Activated T-cell treated with anti-CD3 and anti-CD28 coated beads for 4 hours (primary cell): ENCODE results near the gene SNRPE.

Experiments used
- DNase-seq: peaks from one replicate; pipeline ENCODE4 v3.0.0-alpha.2; 2020

SNRPE gene

GRCh38 chr1:203888807-203889251, 27.4 kb downstream of the SNRPE start:
- DNase-seq = no peak

DNA sequence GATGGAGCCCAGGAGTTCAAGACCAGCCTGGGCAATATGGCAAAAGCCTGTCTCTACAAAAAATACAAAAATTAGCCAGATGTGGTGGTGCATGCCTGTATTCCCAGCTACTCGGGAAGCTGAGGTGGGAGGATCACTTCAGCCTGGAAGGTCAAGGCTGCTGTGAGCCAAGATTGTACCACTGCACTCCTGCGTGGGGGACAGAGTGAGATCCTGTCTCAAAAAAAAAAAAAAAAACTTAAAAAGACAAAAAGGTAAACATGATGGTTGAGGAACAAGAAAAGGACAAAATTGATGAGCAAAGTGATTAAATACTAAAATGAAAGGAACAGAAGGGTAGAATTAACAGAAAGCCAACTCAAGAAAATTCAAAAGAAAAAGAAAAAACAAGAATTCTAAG, 30.6 kb downstream of the SNRPE start:
- no peak for DNase-seq

- DNase-seq = no peak
These were observed 37.3 kb downstream of the SNRPE start for GRCh38 chr1:203898458-203899352.

DNA sequence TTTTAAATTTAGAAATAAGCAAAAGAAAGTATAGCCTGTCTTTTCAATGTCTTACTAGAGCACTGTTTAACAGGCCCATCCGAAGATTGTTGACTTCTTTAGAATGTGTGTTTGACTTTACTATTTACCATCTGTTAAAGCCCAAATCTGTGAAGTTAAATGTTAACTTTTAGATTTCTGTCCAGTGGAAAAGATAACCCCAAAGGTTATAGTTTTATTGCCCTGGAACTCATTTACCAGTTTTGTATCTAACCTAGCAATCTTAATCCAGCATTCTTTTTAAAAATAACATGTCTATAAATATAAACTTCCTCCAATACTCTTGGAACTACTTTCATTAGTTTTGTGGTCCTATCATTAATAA, 37.9 kb downstream of the SNRPE start:
- DNase-seq = no peak

DNA sequence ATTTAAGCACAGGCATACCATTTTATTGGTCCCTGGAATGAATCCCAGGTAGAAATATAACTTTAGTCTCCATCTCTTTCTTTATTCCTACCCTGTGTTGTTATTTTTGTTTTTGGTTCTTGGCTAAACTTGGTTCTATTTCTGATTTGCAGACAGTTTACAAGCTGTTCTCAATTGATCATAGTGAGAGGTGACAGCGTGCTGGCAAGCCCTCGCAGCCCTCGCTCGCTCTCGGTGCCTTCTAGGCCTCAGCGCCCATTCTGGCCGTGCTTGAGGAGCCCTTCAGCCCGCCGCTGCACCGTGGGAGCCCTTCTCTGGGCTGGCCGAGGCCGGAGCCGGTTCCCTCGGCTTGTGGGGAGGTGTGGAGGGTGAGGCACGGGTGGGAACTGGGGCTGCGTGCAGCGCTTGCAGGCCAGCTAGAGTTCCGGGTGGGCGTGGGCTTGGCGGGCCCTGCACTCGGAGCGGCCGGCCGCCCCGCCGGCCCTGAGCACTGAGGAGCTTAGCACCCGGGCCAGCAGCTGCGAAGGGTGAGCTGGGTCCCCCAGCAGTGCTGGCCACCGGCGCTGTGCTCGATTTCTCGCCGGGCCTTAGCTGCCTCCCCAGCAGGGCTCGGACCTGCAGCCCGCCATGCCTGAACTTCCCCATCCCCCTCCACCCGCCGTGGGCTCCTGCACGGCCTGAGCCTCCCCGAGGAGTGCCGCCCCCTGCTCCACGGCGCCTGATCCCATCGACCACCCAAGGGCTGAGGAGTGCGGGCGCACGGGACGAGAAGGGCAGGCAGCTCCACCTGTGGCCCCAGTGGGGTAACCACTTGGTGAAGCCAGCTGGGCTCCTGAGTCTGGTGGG, 38.7 kb downstream of the SNRPE start:
- no peak for DNase-seq

GRCh38 chr1:203901581-203901980, 40.2 kb downstream of the SNRPE start:
- DNase-seq = no peak

GRCh38 chr1:203905275-203905674, 43.9 kb downstream of the SNRPE start:
- DNase-seq = no peak

DNA sequence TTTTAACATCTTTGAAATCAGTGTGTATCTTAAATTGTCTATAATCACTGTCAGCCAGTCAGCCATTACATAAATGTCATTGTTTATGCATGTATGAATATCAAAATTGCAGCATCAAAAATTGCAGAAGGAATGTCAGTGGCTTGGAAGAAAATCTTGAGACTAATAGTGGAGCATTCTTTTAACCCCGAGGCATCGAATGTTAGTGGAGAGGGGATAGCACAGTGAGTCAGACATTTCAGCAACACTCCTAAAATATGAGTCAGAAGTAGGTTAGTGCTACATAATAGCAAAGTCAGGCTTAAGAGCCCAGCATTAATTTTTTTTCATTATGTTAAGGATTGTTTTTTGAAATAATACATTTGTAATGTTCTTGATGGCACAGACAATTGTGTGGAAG, 45.5 kb downstream of the SNRPE start:
- DNase-seq = no peak

DNA sequence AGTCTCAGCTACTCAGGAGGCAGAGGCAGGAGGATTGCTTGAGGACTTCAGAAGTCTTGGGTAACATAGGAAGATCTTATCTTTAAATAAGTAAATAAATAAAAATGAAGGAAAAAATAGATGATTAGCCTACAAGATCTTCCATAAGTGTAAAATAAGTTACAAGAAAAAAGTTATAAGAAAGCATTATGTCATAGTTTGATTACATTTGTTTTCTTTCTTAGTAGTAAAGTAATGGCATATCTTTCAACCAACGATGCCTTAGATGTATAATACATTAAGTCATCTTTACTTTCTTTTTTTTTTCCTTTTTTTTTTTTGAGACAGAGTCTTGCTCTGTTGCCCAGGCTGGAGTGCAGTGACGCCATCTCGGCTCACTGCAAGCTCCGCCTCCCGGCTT, 46.5 kb downstream of the SNRPE start:
- DNase-seq = no peak

- DNase-seq = no peak
These were observed 50.4 kb downstream of the SNRPE start for GRCh38 chr1:203911806-203912205.

- no peak for DNase-seq
These were observed 51.7 kb downstream of the SNRPE start for GRCh38 chr1:203913073-203913521.

DNA sequence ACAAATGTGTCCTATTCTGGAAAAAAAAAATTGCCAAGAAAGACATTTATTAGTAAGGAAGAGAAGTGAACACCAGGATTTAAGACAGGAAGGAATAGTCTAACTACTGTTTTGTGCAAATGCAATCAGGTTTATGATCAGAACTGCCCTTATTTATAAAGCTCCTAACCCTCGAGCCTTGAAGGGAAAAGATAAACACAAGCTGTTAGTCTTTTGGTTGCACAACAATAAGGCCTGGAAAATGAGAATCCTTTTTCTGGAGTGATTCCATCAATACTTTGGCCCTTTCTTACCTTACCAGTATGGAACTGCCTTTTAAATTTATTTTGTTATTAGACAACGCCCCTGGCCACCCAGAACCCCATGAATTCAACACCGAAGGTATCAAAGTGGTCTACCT, 52.9 kb downstream of the SNRPE start:
- no peak for DNase-seq

- DNase-seq = no peak
These were observed 54.4 kb downstream of the SNRPE start for GRCh38 chr1:203915811-203916210.

DNA sequence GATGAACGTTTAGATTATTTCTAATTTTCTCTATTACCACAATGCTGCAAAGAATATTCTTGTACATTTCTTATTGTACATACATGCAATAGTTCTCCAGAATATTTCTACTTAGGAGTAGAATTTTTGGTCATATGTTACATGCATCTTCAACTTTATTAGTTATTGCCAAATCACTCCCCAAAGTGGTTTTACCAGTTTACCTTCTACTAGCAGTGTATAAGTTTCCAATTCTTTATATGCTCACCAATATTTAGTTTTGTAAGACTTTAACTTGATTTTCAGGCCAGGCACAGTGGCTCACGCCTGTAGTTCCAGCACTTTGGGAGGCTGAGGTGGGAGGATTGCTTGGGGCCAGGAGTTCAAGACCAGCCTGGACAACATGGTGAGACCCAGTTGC, 55.4 kb downstream of the SNRPE start:
- no peak for DNase-seq
